Left colon (tissue), 2 donors: ENCODE results near the gene PRR36. TPM values are rescaled to one million over a fixed set of nuclear protein-coding genes. Genes with fewer than 3 reads are reported as not detected.
A peak's percentile ranks its signal among the peaks of the same experiment; 100 is the strongest.

ENCODE experiments used
- ATAC-seq: fragments of 200-7000 bp; cut with Tn5 transposase; one replicate; pipeline ENCODE4 v1.9.1; 2020; ENCODE audit warnings: mild to moderate bottlenecking, moderate library complexity
- DNase-seq, 2 donors: peaks; one replicate each; pipeline ENCODE4 v3.0.0-alpha.2; 2020
- intact Hi-C, 2 donors: fragments of 100-400 bp; cut with DNase I in 1 of 2; cut with micrococcal nuclease in 1 of 2; formaldehyde crosslinking; loops; one replicate each; pipeline versions ENCODE4 v1.11.2 to v1.14.0; 2022; cut with DNase I, micrococcal nuclease
- total RNA-seq, 2 donors: library from RNA; stranded (reverse); fragmentation: NEBNext Ultra II Directional; extraction: Animal tissue kit (Norgen Biotek cat#: 25700); gene quantifications; one replicate each; pipeline ENCODE4 v1.2.1, GENCODE V29; 2021
- donor health status: DM: no; HTN: no; CAD: no.
- donor health status: DM: yes; HTN: yes; CAD: no.

The PRR36 gene
- total RNA-seq, 2 donors from 2014 or later, result 0.22 to 0.46 TPM

GRCh38 chr19:7879111-7879807 is 5.1 kb upstream of the PRR36 start:
- intact Hi-C loops, result no loop called here
- DNase-seq, result no peak
- no peak for ATAC-seq

- DNase-seq, result no peak
- ATAC-seq, result no peak
- intact Hi-C loops, result no loop called here
Observed at GRCh38 chr19:7877249-7877836, 3.2 kb upstream of the PRR36 start.

- no peak for DNase-seq
Observed at GRCh38 chr19:7874897-7875273, 695 bp upstream of the PRR36 start.

GRCh38 chr19:7873304-7874075 is 700 bp downstream of the PRR36 start:
- no peak for DNase-seq
- intact Hi-C loops, result no loop called here
- no peak for ATAC-seq

More at GRCh38 chr19:7874897-7875273, 695 bp upstream of the PRR36 start:
- ATAC-seq, result no peak
- intact Hi-C loops, result no loop called here

GRCh38 chr19:7872306-7873204 is 1.6 kb downstream of the PRR36 start:
- intact Hi-C loops, result no loop called here
- no peak for DNase-seq
- no peak for ATAC-seq

- intact Hi-C loops, result no loop called here
- DNase-seq, result peak; percentile 96 to 99
- peak; percentile 57 for ATAC-seq
Observed at GRCh38 chr19:7871437-7872305, 2.5 kb downstream of the PRR36 start.

- intact Hi-C loops, result no loop called here
- peak; percentile 25 for ATAC-seq
- peak; percentile 79 to 85 for DNase-seq
Observed at GRCh38 chr19:7870571-7871436, 3.4 kb downstream of the PRR36 start.

GRCh38 chr19:7869910-7870511 is 4.2 kb downstream of the PRR36 start:
- ATAC-seq (peak; percentile 7), DNase-seq (peak; percentile 68 to 78)
- intact Hi-C loops, result no loop called here

GRCh38 chr19:7869453-7869909 is 4.7 kb downstream of the PRR36 start:
- intact Hi-C loops, result no loop called here
- peak; percentile 57 for ATAC-seq
- peak; percentile 64 to 85 for DNase-seq

GRCh38 chr19:7868671-7869452 is 5.3 kb downstream of the PRR36 start:
- ATAC-seq, result peak; percentile 61
- peak; percentile 81 to 82 for DNase-seq
- intact Hi-C loops, result no loop called here

- ATAC-seq (peak; percentile 2), DNase-seq (peak in 1 of 2 donors; percentile 59)
- intact Hi-C loops, result no loop called here
Observed at GRCh38 chr19:7868326-7868670, 5.9 kb downstream of the PRR36 start.

GRCh38 chr19:7867092-7867844 is 6.9 kb downstream of the PRR36 start:
- intact Hi-C loops, result no loop called here
- ATAC-seq, result no peak
- DNase-seq, result no peak

- intact Hi-C loops, result no loop called here
- ATAC-seq (no peak), DNase-seq (no peak)
Observed at GRCh38 chr19:7866399-7867091, 7.6 kb downstream of the PRR36 start.

GRCh38 chr19:7865262-7865911 is 8.8 kb downstream of the PRR36 start:
- no peak for DNase-seq
- no peak for ATAC-seq
- intact Hi-C loops, result no loop called here
